Heart right ventricle (tissue), 16 donors: Measurements from ENCODE around the gene LDLRAD4. TPM values are rescaled to one million over a fixed set of nuclear protein-coding genes. Genes with fewer than 3 reads are reported as not detected.

Experiments used
- ATAC-seq, 8 donors: fragments of 200-7000 bp; cut with Tn5 transposase; one replicate each; pipeline ENCODE4 v1.9.1; 2020; ENCODE audit warnings: mild to moderate bottlenecking in 8 of 8, moderate library complexity in 8 of 8, moderate number of reproducible peaks in 1 of 8
- DNase-seq, 2 donors: peaks; one replicate each; pipeline ENCODE4 v3.0.0-alpha.2; 2020
- H3K27ac ChIP-seq, 10 donors: fragments of 200-600 bp; sonication (generic) in 2 of 10; one replicate each; pipeline versions ENCODE4 v1.5.0 to v1.8.0; 2020 to 2022; ENCODE audit warnings: mild to moderate bottlenecking in 3 of 10
- H3K27me3 ChIP-seq, 7 donors: fragments of 200-600 bp; one replicate each; pipeline ENCODE4 v1.8.0; 2021 to 2022; ENCODE audit warnings: mild to moderate bottlenecking in 2 of 7
- H3K36me3 ChIP-seq, 9 donors: fragments of 200-600 bp; sonication (generic) in 1 of 9; one replicate each; pipeline versions ENCODE4 v1.5.0 to v1.8.0; 2020 to 2022; ENCODE audit warnings: mild to moderate bottlenecking in 2 of 9
- H3K4me1 ChIP-seq, 9 donors: fragments of 200-600 bp; sonication (generic) in 1 of 9; one replicate each; pipeline versions ENCODE4 v1.5.0 to v1.8.0; 2020 to 2022; ENCODE audit warnings: mild to moderate bottlenecking in 4 of 9
- H3K4me3 ChIP-seq, 10 donors: fragments of 200-600 bp; sonication (generic) in 2 of 10; one replicate each; pipeline versions ENCODE4 v1.5.0 to v1.8.0; 2020 to 2022; ENCODE audit warnings: mild to moderate bottlenecking in 7 of 10, moderate library complexity in 2 of 10
- H3K9me3 ChIP-seq, 11 donors: fragments of 200-600 bp in 10 of 11; sonication (generic) in 2 of 11; one replicate each; pipeline versions ENCODE4 v1.5.0 to v1.8.0; 2013 to 2022; ENCODE audit warnings: mild to moderate bottlenecking in 2 of 11, control low read depth in 1 of 11, moderate library complexity in 1 of 11
- WGBS, 2 donors: extraction: QIAGEN DNeasy Blood & Tissue Kit; methylation state at CpG; one replicate each; pipeline ENCODE4 v1.1.7; 2013; ENCODE audit warnings: inconsistent platforms in 1 of 2; 5-methylcytosine and 5-hydroxymethylcytosine counted together
- intact Hi-C, 10 donors: fragments of 100-400 bp; cut with DNase I; formaldehyde crosslinking; loops; one replicate each; pipeline versions ENCODE4 v1.11.1 to v1.14.2; 2022
- microRNA-seq, 2 donors: library from miRNA; unstranded; fragments of <30 nt; microRNA quantifications; one replicate each; pipeline ENCODE4 v1.2.0, GENCODE V29; 2021
- polyA plus RNA-seq, 2 donors: library from polyadenylated mRNA; stranded (reverse); fragments of 200-250 nt; gene quantifications; one replicate each; pipeline ENCODE4 v1.2.3, GENCODE V29; 2013
- total RNA-seq, 10 donors: library from RNA; stranded (reverse); fragmentation: NEBNext Ultra II Directional in 3 of 10; extraction: Animal tissue kit (Norgen Biotek cat#: 25700) in 3 of 10; gene quantifications; one replicate each; pipeline versions ENCODE4 v1.2.1 to v1.2.4, GENCODE V29; 2021 to 2023
- TF ChIP-seq, protein P1 (sequence below), 9 donors: fragments of 200-600 bp; sonication (generic) in 2 of 9; IDR thresholded peaks; one replicate each; pipeline versions ENCODE4 v1.5.0 to v1.8.0; 2021 to 2022; ENCODE audit warnings: antibody characterized with exemption in 9 of 9, mild to moderate bottlenecking in 5 of 9, moderate library complexity in 1 of 9
- donor health status: Arrhythmogenic right ventricular cardiomyopathy.
- donor health status: ischemic (EF 13 %, LVEDD 7.1; RV severe dilation, severe dysfunction).
- donor health status: healthy with polysubstance abuse.
- donor health status: DM: no; HTN: yes; CAD: no.
- donor health status: DM: no; HTN: no; CAD: no.
- donor health status: ischemic (EF 25% LVEDD 6.9; RV normal size, moderate dysfunction).
- donor health status: ischemic (EF 25% LVEDD 5.7; RV mildly dilated, moderate dysfunction).
- donor health status: healthy.
- donor health status: DM: yes; HTN: yes; CAD: no.
- donor health status: Ischemic cardiomyopathy.
- donor health status: ischemic (EF 35%, LVEDD 5.7; RV mildly dilated, moderate dysfunction).
- donor health status: nonischemic (EF 11% LVEDD 7.7; RV severe dilation, severe dysfunction).
- donor health status: DM: yes; HTN: yes; CAD: no.
- donor health status: PGD.
- donor health status: ischemic (EF 29% LVEDD 5.4; RV normal size, mild dysfunction).
- donor health status: nonischemic (EF 23%, LVEDD 6.1; RV moderate dilation, normal function).

The LDLRAD4 gene
- total and polyA plus RNA-seq, 12 donors, result 5.4 to 74.6 (median 34.6) TPM

DNA sequence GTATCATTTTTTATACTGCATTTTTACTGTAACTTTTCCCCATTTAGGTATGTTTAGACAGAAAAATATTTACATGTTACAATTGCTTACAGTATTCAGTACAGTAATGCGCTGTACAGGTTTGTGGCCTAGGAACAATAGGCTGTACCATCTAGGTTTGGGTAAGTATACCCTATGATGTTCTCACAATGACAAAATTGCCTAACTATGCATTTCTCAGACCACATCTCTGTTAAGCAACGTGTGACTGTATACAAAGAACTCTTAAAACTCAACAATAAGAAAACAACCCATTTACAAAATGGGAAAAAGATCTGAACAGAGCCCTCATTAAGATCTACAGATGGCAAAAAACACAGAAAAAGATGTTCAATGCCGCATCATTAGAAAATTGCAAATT is 478.4 kb downstream of the LDLRAD4 start:
- intact Hi-C loops, result no loop called here
- H3K27me3 ChIP-seq, result no peaks in the 10 kb centered on the region
- TF ChIP-seq, protein P1, sequence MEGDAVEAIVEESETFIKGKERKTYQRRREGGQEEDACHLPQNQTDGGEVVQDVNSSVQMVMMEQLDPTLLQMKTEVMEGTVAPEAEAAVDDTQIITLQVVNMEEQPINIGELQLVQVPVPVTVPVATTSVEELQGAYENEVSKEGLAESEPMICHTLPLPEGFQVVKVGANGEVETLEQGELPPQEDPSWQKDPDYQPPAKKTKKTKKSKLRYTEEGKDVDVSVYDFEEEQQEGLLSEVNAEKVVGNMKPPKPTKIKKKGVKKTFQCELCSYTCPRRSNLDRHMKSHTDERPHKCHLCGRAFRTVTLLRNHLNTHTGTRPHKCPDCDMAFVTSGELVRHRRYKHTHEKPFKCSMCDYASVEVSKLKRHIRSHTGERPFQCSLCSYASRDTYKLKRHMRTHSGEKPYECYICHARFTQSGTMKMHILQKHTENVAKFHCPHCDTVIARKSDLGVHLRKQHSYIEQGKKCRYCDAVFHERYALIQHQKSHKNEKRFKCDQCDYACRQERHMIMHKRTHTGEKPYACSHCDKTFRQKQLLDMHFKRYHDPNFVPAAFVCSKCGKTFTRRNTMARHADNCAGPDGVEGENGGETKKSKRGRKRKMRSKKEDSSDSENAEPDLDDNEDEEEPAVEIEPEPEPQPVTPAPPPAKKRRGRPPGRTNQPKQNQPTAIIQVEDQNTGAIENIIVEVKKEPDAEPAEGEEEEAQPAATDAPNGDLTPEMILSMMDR (IDR thresholded peaks at IDR 0.05), result no peak
- no peaks in the 10 kb centered on the region for H3K36me3 ChIP-seq
- no peak overlapping the region for H3K4me3 ChIP-seq
- no peak overlapping the region for H3K27ac ChIP-seq
- H3K9me3 ChIP-seq, result peaks cover 0 to 44% (median 4%) of the 10 kb centered on the region in 11 donors
- H3K4me1 ChIP-seq, result peaks cover 0 to 6% (median 0%) of the 10 kb centered on the region in 9 donors
- WGBS, 2 donors, result 92 to 93% methylated on average over 3 of the region's 3 CpGs
- DNase-seq (no peak), ATAC-seq (no peak)

DNA sequence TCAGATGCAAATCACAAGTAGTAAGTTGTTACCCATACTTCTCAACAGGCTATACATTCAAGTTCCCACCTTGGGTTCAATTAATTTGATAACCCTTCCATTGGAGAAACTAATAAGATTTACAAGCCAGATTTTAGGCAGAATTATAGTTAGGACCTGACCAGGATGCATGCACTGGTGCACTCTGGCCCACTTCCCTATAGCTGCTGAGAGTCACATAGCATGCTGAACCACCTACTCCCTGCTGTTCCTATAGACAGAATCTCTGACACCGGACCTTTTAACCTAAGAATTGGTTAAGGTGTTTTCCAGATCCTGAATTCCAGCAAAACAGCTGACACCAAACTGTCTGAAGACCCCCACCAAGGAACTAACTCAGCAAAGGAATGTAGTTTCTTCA is 481.6 kb downstream of the LDLRAD4 start:
- TF ChIP-seq, protein P1 (IDR thresholded peaks at IDR 0.05), result no peak
- intact Hi-C loops, result no loop called here
- H3K4me1 ChIP-seq, result peaks cover 0 to 6% (median 0%) of the 10 kb centered on the region in 9 donors
- H3K36me3 ChIP-seq, result peaks cover 0 to 8% (median 0%) of the 10 kb centered on the region in 9 donors
- H3K27me3 ChIP-seq, result no peaks in the 10 kb centered on the region
- ATAC-seq (no peak), DNase-seq (no peak)
- WGBS, 2 donors, result 93 to 96% methylated on average over 1 of the region's 1 CpG
- H3K27ac ChIP-seq, result no peak overlapping the region
- H3K9me3 ChIP-seq, result peaks cover 0 to 63% (median 14%) of the 10 kb centered on the region in 11 donors
- H3K4me3 ChIP-seq, result no peak overlapping the region

Small RNAs within 50 kb of the gene (microRNA-seq; reads per million reads assigned to microRNA genes)
- 0 reads per million in 2 donors for gene MIR4526
- gene MIR5190, result 0 reads per million in 2 donors

Other genes with a start within 250 kb of the LDLRAD4 start
- gene CEP192, start 227.4 kb upstream of the LDLRAD4 start, total RNA-seq, result 10 to 100 TPM; 18.3 to 35.6 (median 32.4) TPM
- 10 to 100 TPM in 1 of 2 donors, 1 to 10 TPM in 1; 4.9 to 18.2 TPM for gene CEP192, start 227.4 kb upstream of the LDLRAD4 start, polyA plus RNA-seq